Measurements from ENCODE around the gene SEC61B. TPM values are rescaled to one million over a fixed set of nuclear protein-coding genes. Genes with fewer than 3 reads are reported as not detected.

The SEC61B gene
- total and polyA plus RNA-seq, 9 of the 15 experiments (the other 6 are each of a cell fraction or from before 2014, with no cell fraction given) = 57.8 to 262 (median 172) TPM

GRCh38 chr9:99222416-99223270 is 561 bp downstream of the SEC61B start (continued):
- TF ChIP-seq ZNF668 (CRISPR knock-in tag; IDR thresholded peaks at IDR 0.05) = no peak
- no peak for TF ChIP-seq NCOA6 (IDR thresholded peaks at IDR 0.05)
- TF ChIP-seq RBFOX2 (IDR thresholded peaks at IDR 0.05; ENCODE audit: low read depth, low read length) = peak; percentile 64
- TF ChIP-seq, protein P1, sequence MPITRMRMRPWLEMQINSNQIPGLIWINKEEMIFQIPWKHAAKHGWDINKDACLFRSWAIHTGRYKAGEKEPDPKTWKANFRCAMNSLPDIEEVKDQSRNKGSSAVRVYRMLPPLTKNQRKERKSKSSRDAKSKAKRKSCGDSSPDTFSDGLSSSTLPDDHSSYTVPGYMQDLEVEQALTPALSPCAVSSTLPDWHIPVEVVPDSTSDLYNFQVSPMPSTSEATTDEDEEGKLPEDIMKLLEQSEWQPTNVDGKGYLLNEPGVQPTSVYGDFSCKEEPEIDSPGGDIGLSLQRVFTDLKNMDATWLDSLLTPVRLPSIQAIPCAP (CRISPR knock-in tag; IDR thresholded peaks at IDR 0.05; ENCODE audit: borderline replicate concordance) = no peak
- TF ChIP-seq YY1 (IDR thresholded peaks at IDR 0.05; ENCODE audit: borderline replicate concordance in 1 of 3, control insufficient read depth in 1 of 3, extremely low read depth in 1 of 3, insufficient read depth in 3 of 3, insufficient read length in 1 of 3, insufficient replicate concordance in 2 of 3, low read depth in 1 of 3, low read length in 2 of 3) = peak in 1 of 3 experiments; percentile 16
- TF ChIP-seq KHSRP (IDR thresholded peaks at IDR 0.05) = no peak
- TF ChIP-seq GABPA (tag; conservative IDR thresholded peaks at IDR 0.05; ENCODE audit: low read depth) = no peak
- TF ChIP-seq, protein P2, sequence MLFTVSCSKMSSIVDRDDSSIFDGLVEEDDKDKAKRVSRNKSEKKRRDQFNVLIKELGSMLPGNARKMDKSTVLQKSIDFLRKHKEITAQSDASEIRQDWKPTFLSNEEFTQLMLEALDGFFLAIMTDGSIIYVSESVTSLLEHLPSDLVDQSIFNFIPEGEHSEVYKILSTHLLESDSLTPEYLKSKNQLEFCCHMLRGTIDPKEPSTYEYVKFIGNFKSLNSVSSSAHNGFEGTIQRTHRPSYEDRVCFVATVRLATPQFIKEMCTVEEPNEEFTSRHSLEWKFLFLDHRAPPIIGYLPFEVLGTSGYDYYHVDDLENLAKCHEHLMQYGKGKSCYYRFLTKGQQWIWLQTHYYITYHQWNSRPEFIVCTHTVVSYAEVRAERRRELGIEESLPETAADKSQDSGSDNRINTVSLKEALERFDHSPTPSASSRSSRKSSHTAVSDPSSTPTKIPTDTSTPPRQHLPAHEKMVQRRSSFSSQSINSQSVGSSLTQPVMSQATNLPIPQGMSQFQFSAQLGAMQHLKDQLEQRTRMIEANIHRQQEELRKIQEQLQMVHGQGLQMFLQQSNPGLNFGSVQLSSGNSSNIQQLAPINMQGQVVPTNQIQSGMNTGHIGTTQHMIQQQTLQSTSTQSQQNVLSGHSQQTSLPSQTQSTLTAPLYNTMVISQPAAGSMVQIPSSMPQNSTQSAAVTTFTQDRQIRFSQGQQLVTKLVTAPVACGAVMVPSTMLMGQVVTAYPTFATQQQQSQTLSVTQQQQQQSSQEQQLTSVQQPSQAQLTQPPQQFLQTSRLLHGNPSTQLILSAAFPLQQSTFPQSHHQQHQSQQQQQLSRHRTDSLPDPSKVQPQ (CRISPR knock-in tag; IDR thresholded peaks at IDR 0.05; ENCODE audit: borderline replicate concordance) = no peak
- no peak for TF ChIP-seq RFX7 (CRISPR knock-in tag; IDR thresholded peaks at IDR 0.05)
- TF ChIP-seq ZNF77 (CRISPR knock-in tag; IDR thresholded peaks at IDR 0.05) = no peak
- TF ChIP-seq SAP30 (IDR thresholded peaks at IDR 0.05; ENCODE audit: borderline replicate concordance, insufficient read depth, low read depth, low read length, poor library complexity, severe bottlenecking) = peak; percentile 88
- 0 out of 2 replicates have a peak, but pooled peaks have one; percentile 9 for TF ChIP-seq CEBPG (CRISPR knock-in tag; IDR thresholded peaks at IDR 0.05)
- no peak for TF ChIP-seq CEBPG (tag; conservative IDR thresholded peaks at IDR 0.05 in 1 of 2, IDR thresholded peaks at IDR 0.05 in 1 of 2)
- TF ChIP-seq RNF219 (CRISPR knock-in tag; IDR thresholded peaks at IDR 0.05) = no peak
- no peak for TF ChIP-seq ZNF592 (IDR thresholded peaks at IDR 0.05)
